Left lobe of liver (tissue), 2 donors: ENCODE measurements around the gene SMIM35. TPM values are rescaled to one million over a fixed set of nuclear protein-coding genes. Genes with fewer than 3 reads are reported as not detected.
"Not testable (repeated sequence)": the region's sequence is repeated elsewhere in the genome, so short reads cannot be mapped to it uniquely, and the experiment has no call there.

ENCODE experiments used
- ATAC-seq: fragments of 200-7000 bp; cut with Tn5 transposase; one replicate; pipeline ENCODE4 v1.9.1; 2020; ENCODE audit warnings: mild to moderate bottlenecking, moderate library complexity
- DNase-seq: peaks from one replicate; pipeline ENCODE4 v3.0.0-alpha.2; 2020; ENCODE audit warnings: low spot score
- total RNA-seq: library from RNA; stranded (reverse); gene quantifications from one replicate; pipeline ENCODE4 v1.2.1, GENCODE V29; 2021
- donor health status: DM: no; HTN: no; CAD: no; lungs with moderate emphysema.
- donor health status: DM: no; HTN: yes; CAD: no.

Gene SMIM35
- total RNA-seq, 1 donor from 2014 or later, result 0.08 TPM

DNA sequence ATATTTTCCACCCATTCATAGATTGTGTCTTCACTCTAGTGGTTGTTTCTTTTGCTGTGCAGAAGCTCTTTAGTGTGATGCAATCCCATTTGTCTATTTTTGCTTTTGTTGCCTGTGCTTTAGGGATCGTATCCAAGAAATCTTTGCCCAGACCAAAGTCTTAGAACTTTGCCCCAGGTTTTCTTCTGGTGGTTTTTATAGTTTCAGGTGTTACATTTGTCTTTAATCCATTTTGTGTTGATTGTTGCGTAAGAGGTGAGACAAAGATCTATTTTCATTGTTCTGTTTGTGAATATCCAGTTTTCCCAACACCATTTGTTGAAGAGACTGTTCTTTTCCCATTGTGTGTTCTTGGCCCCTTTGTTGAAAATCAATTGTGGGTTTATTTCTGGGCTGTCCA, 94.1 kb downstream of the SMIM35 start:
- ATAC-seq (peak; percentile 16), DNase-seq (no peak)

DNA sequence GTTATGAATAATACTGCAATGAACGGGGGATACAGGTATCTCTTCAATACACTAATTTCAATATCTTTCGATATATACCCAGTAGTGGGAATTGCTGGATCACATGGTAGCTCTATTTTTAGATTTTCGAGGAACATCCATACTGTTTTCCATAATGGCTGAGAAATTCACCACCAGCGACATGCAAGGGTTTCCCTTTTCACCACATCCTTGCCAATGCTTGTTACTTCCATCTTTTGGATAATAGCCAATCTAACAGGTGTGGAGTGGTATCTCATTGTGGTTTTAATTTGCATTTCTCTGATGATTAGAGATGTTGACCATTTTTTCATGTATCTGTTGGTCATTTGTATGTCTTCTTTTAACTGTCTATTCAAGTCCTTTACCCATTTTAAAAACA, 94.6 kb downstream of the SMIM35 start:
- ATAC-seq (no peak), DNase-seq (no peak)

GRCh38 chr11:117989351-117990102, 97.2 kb downstream of the SMIM35 start:
- DNase-seq (no peak), ATAC-seq (peak; percentile 20)

GRCh38 chr11:117986981-117987574, 99.7 kb downstream of the SMIM35 start:
- no peak for ATAC-seq
- DNase-seq, result no peak

- ATAC-seq (peak; percentile 88), DNase-seq (peak; percentile 71)
These were observed 100.5 kb downstream of the SMIM35 start, which contains the start of gene IL10RA for GRCh38 chr11:117985953-117986887. Gene IL10RA (plus strand): TSS chr11:117986394. CDS start chr11:117986468, 74 bp downstream.

DNA sequence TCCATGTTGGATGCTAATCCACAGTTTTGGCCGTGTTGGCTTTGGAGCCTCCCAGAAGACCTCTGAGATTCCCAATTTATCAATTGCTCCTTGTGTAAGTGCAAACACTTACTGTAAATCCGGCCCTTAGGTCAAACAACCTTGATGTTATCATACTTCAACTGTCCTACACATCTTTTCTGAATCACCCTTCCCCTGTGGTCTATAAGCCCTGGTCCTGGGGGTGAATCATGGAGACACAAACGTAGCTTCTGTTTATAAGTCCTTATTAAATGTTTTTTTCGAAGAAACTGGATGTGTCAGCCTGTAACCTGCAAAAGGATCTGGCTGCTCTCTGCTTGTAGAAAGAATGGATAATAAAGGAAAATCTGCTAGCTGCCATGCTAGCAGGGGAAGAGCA, 102.3 kb downstream of the SMIM35 start:
- no peak for DNase-seq
- ATAC-seq, result no peak

- ATAC-seq (no peak), DNase-seq (peak; percentile 29)
These were observed 103.6 kb downstream of the SMIM35 start for GRCh38 chr11:117983163-117983475.

DNA sequence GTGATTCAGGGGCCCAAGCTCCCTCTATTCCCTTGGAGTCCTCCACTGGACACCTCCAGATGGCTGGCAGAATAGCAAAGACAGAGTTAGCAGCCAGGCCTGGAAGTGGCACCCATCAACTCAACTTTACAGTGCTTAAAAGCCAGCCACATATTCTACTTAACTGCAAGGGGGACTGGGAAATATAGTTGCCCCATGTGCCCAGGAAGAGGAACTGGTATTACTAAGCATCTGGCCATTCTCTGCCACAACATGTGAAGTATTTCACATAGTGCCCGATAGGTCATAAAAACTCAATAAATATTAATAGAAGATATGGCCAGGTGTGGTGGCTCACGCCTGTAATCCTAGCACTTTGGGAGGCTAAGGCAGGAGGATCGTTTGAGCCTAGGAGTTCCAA, 106.0 kb downstream of the SMIM35 start:
- DNase-seq (no peak), ATAC-seq (no peak)

GRCh38 chr11:117980280-117980679, 106.5 kb downstream of the SMIM35 start:
- no peak for ATAC-seq

DNA sequence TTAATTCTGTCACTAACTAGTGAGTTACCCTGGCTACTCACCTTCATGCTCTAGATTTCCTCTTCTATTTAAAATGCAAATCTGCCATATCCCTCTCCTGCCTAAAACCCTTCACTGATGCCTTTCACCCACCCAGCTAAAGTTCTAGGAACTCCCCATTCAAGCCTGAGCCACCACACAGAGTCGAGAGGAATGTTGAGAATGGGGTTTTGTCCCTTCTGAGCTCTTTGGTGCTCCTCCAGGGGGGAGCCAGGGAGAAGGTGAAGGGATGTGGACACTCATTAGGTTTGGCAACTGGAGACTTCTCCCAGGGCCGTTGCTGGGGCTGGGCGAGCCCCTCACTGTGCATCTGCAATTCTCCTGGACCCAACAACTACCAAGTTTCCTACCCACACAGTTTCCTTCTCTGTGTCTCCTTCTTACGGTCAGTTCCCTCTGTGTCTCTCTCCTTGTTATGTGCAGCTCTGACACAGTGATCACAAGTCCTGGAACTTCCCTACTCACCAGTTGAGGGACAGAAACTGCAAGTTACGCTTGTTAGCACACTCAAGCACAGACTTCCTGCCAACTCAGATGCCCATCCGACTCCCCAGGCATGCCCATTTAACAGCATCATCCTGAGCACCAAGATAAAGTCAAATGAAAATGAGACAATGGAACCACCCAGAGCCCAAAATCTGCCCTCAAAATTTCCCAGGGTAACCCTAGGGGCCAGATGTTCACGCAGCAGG, 107.1 kb downstream of the SMIM35 start:
- DNase-seq (no peak), ATAC-seq (peak; percentile 56)

More at GRCh38 chr11:117980280-117980679, 106.5 kb downstream of the SMIM35 start:
- DNase-seq, result no peak

DNA sequence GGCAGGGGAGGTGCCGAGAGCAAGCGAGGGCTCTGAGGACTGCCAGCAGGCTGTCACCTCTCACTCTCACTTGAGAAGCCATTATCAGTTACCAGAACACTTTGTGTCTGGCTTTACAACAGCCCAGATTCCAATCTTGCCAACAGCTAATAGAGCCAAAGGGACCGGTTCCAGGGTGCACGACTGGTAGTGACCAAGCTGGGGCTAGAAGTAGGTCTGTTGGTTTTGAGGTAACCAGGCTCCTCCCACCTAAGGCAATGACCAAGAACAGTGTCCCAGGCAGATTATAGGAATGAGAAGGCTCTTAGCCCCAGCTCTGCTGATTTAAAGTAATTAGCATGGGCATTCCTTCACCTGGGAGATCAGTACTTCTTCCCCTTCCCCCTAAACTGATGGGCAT, 107.8 kb downstream of the SMIM35 start:
- ATAC-seq (no peak), DNase-seq (no peak)

DNA sequence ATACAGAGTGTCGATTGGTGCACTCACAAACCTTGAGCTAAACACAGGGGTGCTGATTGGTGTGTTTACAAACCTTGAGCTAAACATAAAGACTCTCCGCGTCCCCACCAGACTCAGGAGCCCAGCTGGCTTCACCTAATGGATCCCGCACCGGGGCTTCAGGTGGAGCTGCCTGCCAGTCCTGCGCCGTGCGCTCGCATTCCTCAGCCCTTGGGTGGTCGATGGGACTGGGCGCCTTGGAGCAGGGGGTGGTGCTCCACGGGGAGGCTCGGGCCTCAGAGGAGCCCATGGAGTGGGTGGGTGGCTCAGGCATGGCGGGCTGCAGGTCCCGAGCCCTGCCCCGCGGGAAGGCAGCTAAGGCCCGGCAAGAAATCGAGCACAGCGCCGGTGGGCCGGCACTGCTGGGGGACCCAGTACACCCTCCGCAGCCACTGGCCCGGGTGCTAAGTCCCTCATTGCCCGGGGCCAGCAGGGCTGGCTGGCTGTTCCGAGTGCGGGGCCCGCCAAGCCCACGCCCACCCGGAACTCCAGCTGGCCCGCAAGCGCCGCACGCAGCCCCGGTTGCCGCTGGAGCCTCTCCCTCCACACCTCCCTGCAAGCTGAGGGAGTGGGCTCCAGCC, 108.4 kb downstream of the SMIM35 start:
- not testable (repeated sequence) for ATAC-seq, DNase-seq

- DNase-seq, ATAC-seq: not testable (repeated sequence)
These were observed 109.0 kb downstream of the SMIM35 start for GRCh38 chr11:117977612-117978264.

- no peak for DNase-seq
- ATAC-seq, result no peak
These were observed 109.7 kb downstream of the SMIM35 start for GRCh38 chr11:117977029-117977428.

GRCh38 chr11:117976445-117976844, 110.3 kb downstream of the SMIM35 start:
- no peak for DNase-seq
- ATAC-seq, result no peak

DNA sequence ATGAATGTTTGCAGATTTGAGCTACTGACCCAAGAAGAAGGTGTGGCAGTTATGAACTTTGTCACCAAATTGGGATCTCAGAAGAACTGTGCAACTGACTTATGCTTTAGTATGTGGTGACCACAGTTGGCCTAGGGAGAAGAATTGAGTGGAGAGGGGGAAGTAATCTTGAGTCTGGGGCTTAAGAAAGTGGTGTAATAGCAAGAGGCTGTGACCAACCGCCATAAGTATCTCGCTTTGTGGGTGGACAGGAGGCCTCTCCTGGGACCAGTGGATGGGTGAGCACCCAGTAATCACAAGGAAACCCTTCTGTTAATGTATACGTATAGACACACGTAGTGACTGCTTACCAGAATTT, 113.3 kb downstream of the SMIM35 start:
- DNase-seq (no peak), ATAC-seq (no peak)

DNA sequence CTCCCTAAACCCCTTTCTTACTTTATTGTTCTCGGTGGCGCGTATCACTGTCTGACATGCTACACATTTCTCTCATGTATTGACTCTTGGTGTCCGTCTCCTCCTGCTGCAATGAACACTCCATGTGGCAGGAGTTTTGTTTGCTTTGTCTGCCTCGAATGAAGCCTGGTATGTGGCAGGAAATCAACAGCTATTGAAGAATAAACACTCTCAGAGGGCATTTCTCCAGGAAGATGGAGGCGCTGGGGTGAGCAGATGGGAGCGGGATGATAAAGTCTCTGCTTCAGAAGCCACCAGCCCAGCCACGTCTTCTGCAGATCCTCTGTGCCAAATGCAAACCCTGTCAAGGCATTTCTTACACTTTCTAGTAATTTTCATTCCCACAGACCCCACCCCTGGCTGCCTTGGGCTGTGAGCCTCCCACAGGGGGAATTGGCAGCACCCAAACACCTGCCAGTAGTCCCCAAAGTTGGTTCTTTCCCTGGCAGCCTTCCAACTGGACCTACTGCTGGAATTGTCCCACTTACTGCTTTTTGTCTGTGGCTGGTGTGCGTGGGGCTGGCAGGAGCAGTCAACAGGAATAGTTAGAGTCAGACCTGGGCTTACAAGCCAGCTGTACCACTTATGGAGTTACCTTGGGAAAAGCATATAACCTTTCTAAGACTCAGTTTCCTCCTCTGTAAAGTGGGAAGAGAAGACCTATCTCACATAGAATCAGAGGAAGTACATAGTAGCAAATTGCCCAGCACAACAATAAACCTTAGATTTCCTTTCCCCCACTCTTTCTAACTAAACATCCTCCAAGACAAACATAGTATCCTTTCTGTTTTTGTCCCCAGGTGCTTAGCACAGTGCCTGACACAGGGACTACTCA, 113.9 kb downstream of the SMIM35 start:
- ATAC-seq (peak; percentile 31), DNase-seq (no peak)

DNA sequence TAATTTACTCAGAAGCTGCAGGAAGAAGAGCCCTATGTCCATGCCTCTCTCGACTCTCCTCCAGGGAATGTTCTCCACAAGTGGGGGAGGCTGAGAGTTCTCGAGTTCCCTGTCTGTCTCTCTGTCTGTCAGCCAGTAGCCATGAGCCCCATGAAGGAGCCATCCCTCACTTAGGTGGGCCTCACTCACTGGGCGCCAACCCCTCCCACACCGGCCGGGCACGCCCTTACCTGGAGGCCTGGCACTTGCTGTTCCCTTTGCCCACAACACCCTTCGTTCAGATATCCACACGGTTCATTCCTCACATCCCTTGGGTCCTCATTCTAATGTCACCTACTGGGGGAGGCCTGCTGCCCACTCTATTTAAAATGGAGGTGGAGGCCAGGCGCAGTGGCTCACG, 114.7 kb downstream of the SMIM35 start:
- ATAC-seq, result no peak
- no peak for DNase-seq
